ENCODE measurements around the gene PPM1L. TPM values are rescaled to one million over a fixed set of nuclear protein-coding genes. Genes with fewer than 3 reads are reported as not detected.

PPM1L gene
- polyA plus RNA-seq, 1 experiment: 0.66 TPM

- TF ChIP-seq CTCF (IDR thresholded peaks at IDR 0.05; ENCODE audit: insufficient read depth, low read depth, low read length): no peak
- Histone ChIP-seq H3K36me3 (ENCODE audit: control insufficient read depth, insufficient read depth, low read length) (no peaks in the 10 kb centered on the region), H3K4me3 (ENCODE audit: low read depth, low read length) (no peak overlapping the region), H3K27me3 (ENCODE audit: control insufficient read depth, insufficient read depth, low read length) (no peaks in the 10 kb centered on the region)
- DNase-seq (ENCODE audit: low read depth): no peak
- ChIA-PET CTCF (interaction anchor here (0.6 kb wide), 1 partner anchor 20 kb away, joined by 3 read pairs; no protein-coding TSS in a partner anchor), POLR2A (no interaction called here)
These were observed 71.0 kb downstream of the PPM1L start for GRCh38 chr3:160826991-160827390.

GRCh38 chr3:160827516-160827915 lies 71.5 kb downstream of the PPM1L start:
- DNase-seq (ENCODE audit: low read depth): no peak
- H3K4me3 ChIP-seq (ENCODE audit: low read depth, low read length): no peak overlapping the region
- no peaks in the 10 kb centered on the region for H3K27me3 ChIP-seq (ENCODE audit: control insufficient read depth, insufficient read depth, low read length)
- ChIA-PET CTCF (interaction anchor here (0.6 kb wide), 1 partner anchor 20 kb away, joined by 3 read pairs; no protein-coding TSS in a partner anchor), POLR2A (no interaction called here)
- TF ChIP-seq CTCF (IDR thresholded peaks at IDR 0.05; ENCODE audit: insufficient read depth, low read depth, low read length): no peak
- no peaks in the 10 kb centered on the region for H3K36me3 ChIP-seq (ENCODE audit: control insufficient read depth, insufficient read depth, low read length)

- Histone ChIP-seq H3K36me3 (ENCODE audit: control insufficient read depth, insufficient read depth, low read length) (no peaks in the 10 kb centered on the region), H3K27me3 (ENCODE audit: control insufficient read depth, insufficient read depth, low read length) (no peaks in the 10 kb centered on the region), H3K4me3 (ENCODE audit: low read depth, low read length) (no peak overlapping the region)
- CTCF ChIA-PET: no interaction called here
- TF ChIP-seq CTCF (IDR thresholded peaks at IDR 0.05; ENCODE audit: insufficient read depth, low read depth, low read length): no peak
- POLR2A ChIA-PET: no interaction called here
- no peak for DNase-seq (ENCODE audit: low read depth)
These were observed 72.8 kb downstream of the PPM1L start for GRCh38 chr3:160828880-160829279.

GRCh38 chr3:160829486-160830009 lies 73.5 kb downstream of the PPM1L start:
- no peak for TF ChIP-seq CTCF (IDR thresholded peaks at IDR 0.05; ENCODE audit: insufficient read depth, low read depth, low read length)
- POLR2A ChIA-PET: no interaction called here
- no peak overlapping the region for H3K4me3 ChIP-seq (ENCODE audit: low read depth, low read length)
- no peaks in the 10 kb centered on the region for H3K27me3 ChIP-seq (ENCODE audit: control insufficient read depth, insufficient read depth, low read length)
- CTCF ChIA-PET: interaction anchor here (1.2 kb wide), 1 partner anchor 169 kb away, joined by 4 read pairs; no protein-coding TSS in a partner anchor
- no peak for DNase-seq (ENCODE audit: low read depth)
- H3K36me3 ChIP-seq (ENCODE audit: control insufficient read depth, insufficient read depth, low read length): no peaks in the 10 kb centered on the region

GRCh38 chr3:160830796-160831195 lies 74.8 kb downstream of the PPM1L start:
- ChIA-PET POLR2A (no interaction called here), CTCF (no interaction called here)
- Histone ChIP-seq H3K36me3 (ENCODE audit: control insufficient read depth, insufficient read depth, low read length) (no peaks in the 10 kb centered on the region), H3K27me3 (ENCODE audit: control insufficient read depth, insufficient read depth, low read length) (no peaks in the 10 kb centered on the region), H3K4me3 (ENCODE audit: low read depth, low read length) (no peak overlapping the region)
- no peak for DNase-seq (ENCODE audit: low read depth)
- TF ChIP-seq CTCF (IDR thresholded peaks at IDR 0.05; ENCODE audit: insufficient read depth, low read depth, low read length): no peak
